Measurements from ENCODE around the gene AKAP10. TPM values are rescaled to one million over a fixed set of nuclear protein-coding genes. Genes with fewer than 3 reads are reported as not detected.

AKAP10 gene
- total RNA-seq, 1 donor from 2014 or later = 54.1 TPM

DNA sequence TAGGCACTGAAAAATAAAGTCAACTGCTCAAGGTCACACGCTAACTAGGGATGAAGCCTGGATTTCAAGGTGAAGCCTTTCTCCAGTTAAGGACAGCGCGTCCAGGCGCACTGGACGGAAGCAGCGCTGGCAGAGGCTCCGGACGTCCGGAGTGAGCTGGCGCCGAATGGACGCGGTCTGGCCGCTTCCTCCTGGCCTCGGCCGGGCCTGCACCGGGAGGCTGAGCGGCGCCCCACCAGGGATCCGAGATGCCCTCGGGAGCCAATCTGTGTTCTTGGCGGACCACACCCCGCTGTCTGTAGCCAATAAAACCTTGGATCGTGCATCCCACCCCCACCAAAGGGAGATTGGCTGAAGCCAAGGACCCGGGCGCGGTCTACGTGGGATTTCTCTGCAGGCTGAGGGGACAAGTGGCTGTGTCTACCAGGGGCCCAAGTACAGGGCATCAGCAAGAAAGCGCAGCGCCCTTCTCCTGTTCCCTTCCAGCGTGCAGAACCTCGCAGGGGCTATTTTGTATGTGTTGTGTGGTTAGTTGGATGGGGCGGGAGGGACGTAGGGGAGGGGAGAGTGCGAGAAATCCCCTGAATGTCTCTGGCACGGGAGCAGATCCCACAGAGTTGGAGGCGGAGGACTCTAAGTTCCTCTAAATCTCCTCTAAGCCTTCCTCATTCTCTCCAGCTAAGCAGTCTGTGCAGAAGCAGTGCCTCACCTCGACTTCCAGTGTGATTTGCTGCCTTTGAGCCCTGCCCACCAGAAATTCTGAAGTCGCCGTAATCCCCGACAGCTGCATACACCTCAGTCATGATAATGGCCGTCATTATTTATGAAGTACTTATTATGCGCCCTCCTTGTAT is 2.5 kb upstream of the AKAP10 start:
- H3K79me2 ChIP-seq (ENCODE audit: low read depth) = peaks cover 24% of the 10 kb centered on the region
- peak; percentile 78 for DNase-seq (ENCODE audit: low spot score)
- no peak overlapping the region for H3K4me3 Mint-ChIP-seq
- no peaks in the 10 kb centered on the region for H3K9me3 ChIP-seq (ENCODE audit: low read depth)
- H3K27ac Mint-ChIP-seq = peak overlapping the region; percentile 69
- H3K4me3 ChIP-seq = peak overlapping the region; percentile 41
- peaks cover 8% of the 10 kb centered on the region for H3K27me3 Mint-ChIP-seq (ENCODE audit: insufficient read depth, low read depth)
- H4K20me1 ChIP-seq (ENCODE audit: low read depth) = peaks cover 12% of the 10 kb centered on the region
- H3K27me3 ChIP-seq = no peaks in the 10 kb centered on the region
- peak overlapping the region; percentile 27 for H2AFZ ChIP-seq (replicated peaks)
- peaks cover 36% of the 10 kb centered on the region for H3F3A ChIP-seq (ENCODE audit: low read depth)
- H3K4me1 Mint-ChIP-seq = peaks cover 23% of the 10 kb centered on the region
- peaks cover 2% of the 10 kb centered on the region for H3K9me3 Mint-ChIP-seq
- H3K4me1 ChIP-seq = peaks cover 30% of the 10 kb centered on the region
- H3K4me2 ChIP-seq = peak overlapping the region; percentile 98
- H3K9ac ChIP-seq = no peak overlapping the region
- TF ChIP-seq CTCF (IDR thresholded peaks at IDR 0.05) = no peak
- no peak for TF ChIP-seq EZH2phosphoT487 (IDR thresholded peaks at IDR 0.05)
- no peak for TF ChIP-seq EZH2 (IDR thresholded peaks at IDR 0.05)
- H3K36me3 ChIP-seq = no peaks in the 10 kb centered on the region
- H3K36me3 Mint-ChIP-seq = peaks cover 6% of the 10 kb centered on the region
- H3K27ac ChIP-seq = no peak overlapping the region

GRCh38 chr17:19978805-19979211 is 1.2 kb upstream of the AKAP10 start:
- H3K4me2 ChIP-seq = peak overlapping the region; percentile 98
- peaks cover 30% of the 10 kb centered on the region for H3K4me1 ChIP-seq
- peaks cover 2% of the 10 kb centered on the region for H3K9me3 Mint-ChIP-seq
- peaks cover 36% of the 10 kb centered on the region for H3F3A ChIP-seq (ENCODE audit: low read depth)
- H3K9ac ChIP-seq = no peak overlapping the region
- peak overlapping the region; percentile 82 for H2AFZ ChIP-seq (replicated peaks)
- TF ChIP-seq EZH2 (IDR thresholded peaks at IDR 0.05) (no peak), EZH2phosphoT487 (IDR thresholded peaks at IDR 0.05) (no peak), CTCF (IDR thresholded peaks at IDR 0.05) (no peak)
- DNase-seq (ENCODE audit: low spot score) = no peak
- H3K36me3 ChIP-seq = no peaks in the 10 kb centered on the region
- H3K4me3 ChIP-seq = peak overlapping the region; percentile 90
- peaks cover 23% of the 10 kb centered on the region for H3K4me1 Mint-ChIP-seq
- H4K20me1 ChIP-seq (ENCODE audit: low read depth) = peaks cover 15% of the 10 kb centered on the region
- H3K27me3 Mint-ChIP-seq (ENCODE audit: insufficient read depth, low read depth) = peaks cover 8% of the 10 kb centered on the region
- peak overlapping the region; percentile 78 for H3K27ac Mint-ChIP-seq
- H3K4me3 Mint-ChIP-seq = peak overlapping the region; percentile 96
- peaks cover 38% of the 10 kb centered on the region for H3K79me2 ChIP-seq (ENCODE audit: low read depth)
- no peak overlapping the region for H3K27ac ChIP-seq
- no peaks in the 10 kb centered on the region for H3K9me3 ChIP-seq (ENCODE audit: low read depth)
- no peaks in the 10 kb centered on the region for H3K27me3 ChIP-seq
- peaks cover 13% of the 10 kb centered on the region for H3K36me3 Mint-ChIP-seq

DNA sequence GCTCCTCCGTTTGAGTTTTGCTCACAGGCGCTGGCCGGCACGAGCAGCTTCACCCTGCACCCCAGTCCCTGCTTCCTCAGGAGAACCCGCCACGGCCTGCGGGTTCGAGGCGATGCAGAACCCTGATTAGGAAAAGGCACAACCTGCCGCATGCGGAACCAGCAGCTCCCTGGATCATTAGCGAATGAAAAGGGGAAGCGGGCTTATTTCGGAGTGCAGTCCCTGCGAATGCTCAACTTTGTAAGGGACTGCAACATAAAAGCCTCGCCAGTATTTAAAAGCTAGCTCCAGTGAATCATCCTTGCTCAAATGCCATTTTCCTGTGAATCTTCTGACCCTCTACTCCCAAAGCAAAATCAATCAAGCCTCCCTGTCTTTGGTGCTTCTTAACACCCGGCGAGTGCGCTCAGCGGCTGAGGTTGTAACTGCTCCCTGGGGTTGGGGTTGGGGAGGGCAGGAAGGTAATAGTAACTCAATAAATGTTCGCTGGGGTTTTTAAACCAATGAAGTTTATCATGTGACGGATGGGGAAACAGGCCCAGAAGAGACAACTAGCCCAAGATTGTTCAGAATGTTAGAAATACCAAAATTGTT is 678 bp upstream of the AKAP10 start:
- peaks cover 3% of the 10 kb centered on the region for H3K9me3 Mint-ChIP-seq
- peak overlapping the region; percentile 78 for H3K27ac Mint-ChIP-seq
- Histone ChIP-seq H4K20me1 (ENCODE audit: low read depth) (peaks cover 16% of the 10 kb centered on the region), H3K79me2 (ENCODE audit: low read depth) (peaks cover 43% of the 10 kb centered on the region), H3K9ac (no peak overlapping the region), H3K4me2 (peak overlapping the region; percentile 98), H2AFZ (replicated peaks) (peak overlapping the region; percentile 82), H3F3A (ENCODE audit: low read depth) (peaks cover 36% of the 10 kb centered on the region), H3K9me3 (ENCODE audit: low read depth) (no peaks in the 10 kb centered on the region), H3K27ac (peak overlapping the region; percentile 43), H3K27me3 (no peaks in the 10 kb centered on the region), H3K36me3 (no peaks in the 10 kb centered on the region), H3K4me1 (peaks cover 30% of the 10 kb centered on the region), H3K4me3 (peak overlapping the region; percentile 90)
- H3K4me1 Mint-ChIP-seq = peaks cover 23% of the 10 kb centered on the region
- peak overlapping the region; percentile 96 for H3K4me3 Mint-ChIP-seq
- peaks cover 17% of the 10 kb centered on the region for H3K36me3 Mint-ChIP-seq
- TF ChIP-seq EZH2 (IDR thresholded peaks at IDR 0.05) (peak; percentile 65), CTCF (IDR thresholded peaks at IDR 0.05) (peak; percentile 14), EZH2phosphoT487 (IDR thresholded peaks at IDR 0.05) (no peak)
- DNase-seq (ENCODE audit: low spot score) = no peak
- H3K27me3 Mint-ChIP-seq (ENCODE audit: insufficient read depth, low read depth) = peaks cover 8% of the 10 kb centered on the region

Data from neural progenitor cell (in vitro differentiated cells).